Right cardiac atrium (tissue), 5 donors: ENCODE measurements around the gene CARD14. TPM values are rescaled to one million over a fixed set of nuclear protein-coding genes. Genes with fewer than 3 reads are reported as not detected.

Source experiments
- ATAC-seq, 2 donors: fragments of 200-7000 bp; cut with Tn5 transposase; one replicate each; pipeline versions ENCODE4 v1.8.0 to v1.9.1; 2020; ENCODE audit warnings: moderate library complexity in 2 of 2, mild to moderate bottlenecking in 1 of 2
- DNase-seq, 3 donors: peaks; one replicate each; pipeline ENCODE4 v3.0.0-alpha.2; 2020
- H3K27ac ChIP-seq: one replicate; pipeline ENCODE4 v1.5.1; 2013; ENCODE audit warnings: mild to moderate bottlenecking, low read length, control low read depth, moderate library complexity
- H3K27me3 ChIP-seq: one replicate; pipeline ENCODE4 v1.6.1; 2013; ENCODE audit not compliant: control insufficient read depth, insufficient read depth
- H3K4me1 ChIP-seq: one replicate; pipeline ENCODE4 v1.6.1; 2013; ENCODE audit warnings: low read length; ENCODE audit not compliant: control insufficient read depth, insufficient read depth
- H3K4me3 ChIP-seq: one replicate; pipeline ENCODE4 v1.5.1; 2013; ENCODE audit warnings: low read length, control low read depth
- H3K9me3 ChIP-seq: one replicate; pipeline ENCODE4 v1.6.1; 2013; ENCODE audit warnings: low read length; ENCODE audit not compliant: control insufficient read depth
- WGBS: extraction: QIAGEN DNeasy Blood & Tissue Kit; methylation state at CpG from one replicate; pipeline ENCODE4 v1.1.7; 2013; 5-methylcytosine and 5-hydroxymethylcytosine counted together
- intact Hi-C, 4 donors: fragments of 100-400 bp; cut with DNase I; formaldehyde crosslinking; loops; one replicate each; pipeline versions ENCODE4 v1.11.0 to v1.14.0; 2022 to 2023
- polyA plus RNA-seq: library from polyadenylated mRNA; stranded (reverse); fragments of 200-250 nt; gene quantifications from one replicate; pipeline ENCODE4 v1.2.3, GENCODE V29; 2013
- total RNA-seq, 4 donors: library from RNA; stranded (reverse); fragmentation: NEBNext Ultra II Directional; extraction: Animal tissue kit (Norgen Biotek cat#: 25700); gene quantifications; one replicate each; pipeline ENCODE4 v1.2.1, GENCODE V29; 2021
- donor health status: healthy with polysubstance abuse.
- donor health status: DM: no; HTN: yes; CAD: no.
- donor health status: DM: no; HTN: no; CAD: no.
- donor health status: DM: no; HTN: yes; CAD: no; lungs with severe emphysema.
- donor health status: DM: yes; HTN: yes; CAD: no.

Gene CARD14
- total and polyA plus RNA-seq, 5 donors: 0.05 to 0.20 (median 0.14) TPM; not detected in 2

GRCh38 chr17:80213643-80213975 lies 43.8 kb downstream of the CARD14 start:
- no peaks in the 10 kb centered on the region for H3K4me1 ChIP-seq
- peak; percentile 7 to 54 (median 25) for DNase-seq
- H3K4me3 ChIP-seq: no peak overlapping the region
- no peak for ATAC-seq
- H3K9me3 ChIP-seq: no peaks in the 10 kb centered on the region
- intact Hi-C loops: no loop called here
- no peak overlapping the region for H3K27ac ChIP-seq
- 96% methylated on average over 17 of the region's 17 CpGs for WGBS
- H3K27me3 ChIP-seq: no peaks in the 10 kb centered on the region

- ATAC-seq (no peak), DNase-seq (peak in 2 of 3 donors; percentile 5 to 45)
- 94% methylated on average over 48 of the region's 48 CpGs for WGBS
- Histone ChIP-seq H3K4me1 (no peaks in the 10 kb centered on the region), H3K9me3 (no peaks in the 10 kb centered on the region), H3K27ac (no peak overlapping the region), H3K4me3 (no peak overlapping the region), H3K27me3 (no peaks in the 10 kb centered on the region)
- intact Hi-C loops: no loop called here
These were observed 44.4 kb downstream of the CARD14 start for GRCh38 chr17:80214012-80214877.

GRCh38 chr17:80214878-80215210 lies 45.0 kb downstream of the CARD14 start:
- WGBS: 93% methylated on average over 17 of the region's 17 CpGs
- H3K4me3 ChIP-seq: no peak overlapping the region
- intact Hi-C loops: no loop called here
- no peaks in the 10 kb centered on the region for H3K27me3 ChIP-seq
- DNase-seq (peak in 2 of 3 donors; percentile 10 to 46), ATAC-seq (no peak)
- no peaks in the 10 kb centered on the region for H3K9me3 ChIP-seq
- no peaks in the 10 kb centered on the region for H3K4me1 ChIP-seq
- H3K27ac ChIP-seq: no peak overlapping the region

GRCh38 chr17:80216473-80217456 lies 46.9 kb downstream of the CARD14 start:
- H3K27me3 ChIP-seq: no peaks in the 10 kb centered on the region

GRCh38 chr17:80217703-80218362 lies 48.0 kb downstream of the CARD14 start:
- Histone ChIP-seq H3K27me3 (no peaks in the 10 kb centered on the region), H3K4me1 (no peaks in the 10 kb centered on the region), H3K27ac (no peak overlapping the region), H3K4me3 (no peak overlapping the region), H3K9me3 (no peaks in the 10 kb centered on the region)
- no peak for ATAC-seq
- peak; percentile 11 to 44 (median 35) for DNase-seq
- 94% methylated on average over 13 of the region's 13 CpGs for WGBS
- intact Hi-C loops: no loop called here

More at GRCh38 chr17:80216473-80217456, 46.9 kb downstream of the CARD14 start:
- intact Hi-C loops: no loop called here
- WGBS: 97% methylated on average over 40 of the region's 40 CpGs
- Histone ChIP-seq H3K4me3 (no peak overlapping the region), H3K27ac (no peak overlapping the region), H3K9me3 (no peaks in the 10 kb centered on the region), H3K4me1 (no peaks in the 10 kb centered on the region)
- ATAC-seq (no peak), DNase-seq (peak; percentile 10 to 42 (median 39))

- Histone ChIP-seq H3K27ac (no peak overlapping the region), H3K27me3 (no peaks in the 10 kb centered on the region), H3K4me3 (no peak overlapping the region), H3K9me3 (no peaks in the 10 kb centered on the region), H3K4me1 (no peaks in the 10 kb centered on the region)
- DNase-seq (peak; percentile 8 to 45 (median 30)), ATAC-seq (no peak)
- WGBS: 94% methylated on average over 7 of the region's 7 CpGs
- intact Hi-C loops: no loop called here
These were observed 48.6 kb downstream of the CARD14 start for GRCh38 chr17:80218391-80218790.

GRCh38 chr17:80219013-80219762 lies 49.4 kb downstream of the CARD14 start:
- H3K9me3 ChIP-seq: no peaks in the 10 kb centered on the region
- H3K4me3 ChIP-seq: peak overlapping the region; percentile 58
- no peaks in the 10 kb centered on the region for H3K27me3 ChIP-seq
- H3K4me1 ChIP-seq: no peaks in the 10 kb centered on the region
- ATAC-seq (peak; percentile 52 to 54), DNase-seq (peak; percentile 75 to 89 (median 88))
- no peak overlapping the region for H3K27ac ChIP-seq
- 41% methylated on average over 15 of the region's 15 CpGs for WGBS
- intact Hi-C loops: no loop called here

GRCh38 chr17:80219763-80220053 lies 49.9 kb downstream of the CARD14 start:
- 3% methylated on average over 5 of the region's 5 CpGs for WGBS
- H3K9me3 ChIP-seq: no peaks in the 10 kb centered on the region
- DNase-seq (peak in 1 of 3 donors; percentile 70), ATAC-seq (no peak)
- H3K4me3 ChIP-seq: peak overlapping the region; percentile 58
- intact Hi-C loops: no loop called here
- H3K27ac ChIP-seq: peak overlapping the region; percentile 10
- H3K27me3 ChIP-seq: no peaks in the 10 kb centered on the region
- no peaks in the 10 kb centered on the region for H3K4me1 ChIP-seq

- Histone ChIP-seq H3K27me3 (no peaks in the 10 kb centered on the region), H3K4me1 (no peaks in the 10 kb centered on the region), H3K9me3 (no peaks in the 10 kb centered on the region), H3K4me3 (peak within 1 kb of the TSS; percentile 58), H3K27ac (peak within 1 kb of the TSS; percentile 10)
- intact Hi-C loops: no loop called here
- under 1% methylated on average over 77 of the region's 77 CpGs for WGBS
- DNase-seq (peak; percentile 88 to 94 (median 94)), ATAC-seq (peak; percentile 91 to 92)
These were observed 50.4 kb downstream of the CARD14 start, which contains the start of the genes SGSH and SLC26A11 for GRCh38 chr17:80220054-80220735. TSS of gene SGSH (minus strand) at chr17:80220333. CDS start at chr17:80220313, 20 bp downstream. TSS of gene SLC26A11 (plus strand) at chr17:80220427. CDS start at chr17:80221561, 1,134 bp downstream.
